Stimulated activated naive CD8-positive, alpha-beta T cell treated with anti-CD3 and anti-CD28 coated beads, Interleukin-15, amount 100 ng/mL, for 72 hours (primary cell): ENCODE data around the gene RASSF3.
A peak's percentile ranks its signal among the peaks of the same experiment; 100 is the strongest.
"Not testable (repeated sequence)": the region's sequence is repeated elsewhere in the genome, so short reads cannot be mapped to it uniquely, and the experiment has no call there.

Source experiments
- ATAC-seq: fragments of 150-1000 bp; cut with Tn5 transposase; 2 replicates; pipeline ENCODE4 v1.10.0; 2021; ENCODE audit warnings: mild to moderate bottlenecking, moderate library complexity
- DNase-seq, 2 donors: peaks; one replicate each; pipeline ENCODE4 v3.0.0; 2021 to 2022
- H3K27ac Mint-ChIP-seq, 2 donors: one replicate each; pipeline ENCODE4 v1.8.0; 2022; ENCODE audit warnings: mild to moderate bottlenecking in 2 of 2, mixed read lengths in 2 of 2, moderate library complexity in 2 of 2
- H3K27me3 Mint-ChIP-seq: one replicate; pipeline ENCODE4 v1.8.0; 2022; ENCODE audit warnings: mixed read lengths
- H3K4me1 Mint-ChIP-seq: one replicate; pipeline ENCODE4 v1.8.0; 2022; ENCODE audit warnings: mild to moderate bottlenecking, mixed read lengths
- H3K4me3 Mint-ChIP-seq, 2 donors: one replicate each; pipeline ENCODE4 v1.8.0; 2022; ENCODE audit warnings: mild to moderate bottlenecking in 2 of 2, mixed read lengths in 2 of 2, moderate library complexity in 1 of 2
- H3K9me3 Mint-ChIP-seq, 2 donors: one replicate each; pipeline ENCODE4 v1.8.0; 2022; ENCODE audit warnings: mixed read lengths in 2 of 2

RASSF3 gene

DNA sequence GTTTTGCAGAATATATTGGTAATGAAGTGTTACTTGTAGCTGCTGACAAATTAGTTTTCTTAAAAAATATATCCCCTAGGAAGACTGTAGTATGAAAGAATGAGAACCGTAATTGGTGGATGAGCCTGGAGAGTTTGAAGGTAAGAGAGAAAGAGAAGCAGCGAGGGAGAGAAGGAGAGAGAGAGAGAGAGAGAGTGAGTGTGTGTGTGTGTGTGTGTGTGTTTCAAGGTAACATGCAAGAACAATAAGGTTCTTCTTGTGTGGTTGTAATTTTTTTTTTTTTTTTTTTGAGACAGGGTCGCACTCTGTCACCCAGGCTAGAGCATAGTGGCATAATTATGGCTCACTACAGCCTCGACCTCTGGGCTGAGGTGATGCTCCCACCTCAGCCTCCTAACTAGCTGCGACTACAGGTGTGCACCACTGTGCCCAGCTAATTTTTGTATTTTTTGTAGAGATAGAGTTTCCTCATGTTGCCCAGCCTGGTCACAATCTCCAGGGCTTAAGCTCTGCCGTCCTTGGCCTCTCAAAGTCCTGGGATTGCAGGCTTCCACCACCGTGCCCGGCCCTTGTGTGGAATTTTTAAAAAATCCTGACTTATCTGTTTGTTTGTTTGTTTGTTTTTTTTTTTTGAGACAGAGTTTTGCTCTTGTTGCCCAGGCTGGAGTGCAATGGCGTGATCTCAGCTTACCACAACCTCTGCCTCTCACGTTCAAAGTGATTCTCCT is 73.7 kb downstream of the RASSF3 start:
- peaks cover 86% of the 10 kb centered on the region for H3K4me1 Mint-ChIP-seq
- DNase-seq, result no peak
- ATAC-seq, result no peak
- H3K27ac Mint-ChIP-seq, result peak overlapping the region; percentile 65 to 96
- H3K27me3 Mint-ChIP-seq, result no peaks in the 10 kb centered on the region
- H3K4me3 Mint-ChIP-seq, result peak overlapping the region; percentile 62 to 81
- H3K9me3 Mint-ChIP-seq, result peaks cover 0 to 9% of the 10 kb centered on the region in 2 donors

GRCh38 chr12:64685050-64685449 is 74.8 kb downstream of the RASSF3 start:
- DNase-seq (no peak), ATAC-seq (no peak)
- no peaks in the 10 kb centered on the region for H3K27me3 Mint-ChIP-seq
- peaks cover 0 to 9% of the 10 kb centered on the region in 2 donors for H3K9me3 Mint-ChIP-seq
- H3K4me3 Mint-ChIP-seq, result peak overlapping the region in 1 of 2 donors; percentile 3
- peaks cover 78% of the 10 kb centered on the region for H3K4me1 Mint-ChIP-seq
- peak overlapping the region; percentile 80 to 96 for H3K27ac Mint-ChIP-seq

DNA sequence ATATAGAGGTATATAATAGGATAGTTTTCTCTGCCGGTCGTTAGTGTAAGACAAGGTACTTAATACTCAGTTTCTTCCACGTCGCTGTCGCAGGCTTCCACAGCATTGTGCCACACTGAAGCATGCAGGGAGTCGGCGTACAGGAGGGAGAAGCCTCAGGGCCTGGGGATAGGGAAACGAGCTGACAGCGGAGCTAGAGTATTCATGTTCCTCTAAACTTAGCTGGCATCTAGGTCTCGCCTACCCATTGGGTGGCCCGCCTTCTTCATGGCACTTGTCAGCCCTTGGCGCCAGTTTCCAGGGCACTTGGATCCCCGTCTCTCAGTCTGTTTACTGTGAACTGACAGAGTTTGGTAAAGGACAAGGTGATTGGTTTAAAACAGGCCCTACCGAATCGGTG is 75.3 kb downstream of the RASSF3 start:
- Mint-ChIP-seq H3K27ac (peak overlapping the region in 1 of 2 donors; percentile 96), H3K27me3 (no peaks in the 10 kb centered on the region), H3K9me3 (peaks cover 0 to 9% of the 10 kb centered on the region in 2 donors), H3K4me1 (peaks cover 73% of the 10 kb centered on the region), H3K4me3 (peak overlapping the region in 1 of 2 donors; percentile 3)
- ATAC-seq, result no peak
- no peak for DNase-seq

GRCh38 chr12:64687816-64688215 is 77.5 kb downstream of the RASSF3 start:
- Mint-ChIP-seq H3K9me3 (peaks cover 0 to 9% of the 10 kb centered on the region in 2 donors), H3K27me3 (no peaks in the 10 kb centered on the region), H3K4me1 (peaks cover 68% of the 10 kb centered on the region), H3K27ac (peak overlapping the region; percentile 75 to 94), H3K4me3 (peak overlapping the region; percentile 45 to 66)
- ATAC-seq (peak; percentile 41), DNase-seq (no peak)

GRCh38 chr12:64688219-64688618 is 77.9 kb downstream of the RASSF3 start:
- Mint-ChIP-seq H3K9me3 (peaks cover 0 to 9% of the 10 kb centered on the region in 2 donors), H3K4me1 (peaks cover 64% of the 10 kb centered on the region), H3K27me3 (no peaks in the 10 kb centered on the region), H3K4me3 (peak overlapping the region; percentile 45 to 66), H3K27ac (peak overlapping the region; percentile 75 to 94)
- DNase-seq (no peak), ATAC-seq (no peak)

- ATAC-seq, result no peak
- H3K27me3 Mint-ChIP-seq, result no peaks in the 10 kb centered on the region
- H3K9me3 Mint-ChIP-seq, result peaks cover 0 to 6% of the 10 kb centered on the region in 2 donors
- DNase-seq, result no peak
- H3K4me3 Mint-ChIP-seq, result peak overlapping the region; percentile 45 to 66
- peak overlapping the region in 1 of 2 donors; percentile 41 for H3K27ac Mint-ChIP-seq
- peaks cover 61% of the 10 kb centered on the region for H3K4me1 Mint-ChIP-seq
These were observed 78.4 kb downstream of the RASSF3 start for GRCh38 chr12:64688715-64689114.

- not testable (repeated sequence) for DNase-seq, H3K9me3 Mint-ChIP-seq, H3K4me3 Mint-ChIP-seq, H3K27me3 Mint-ChIP-seq, ATAC-seq
- peaks cover 61% of the 10 kb centered on the region for H3K4me1 Mint-ChIP-seq
- H3K27ac Mint-ChIP-seq, result peak overlapping the region in 1 of 2 donors; percentile 81
These were observed 79.9 kb downstream of the RASSF3 start for GRCh38 chr12:64690236-64690635.

DNA sequence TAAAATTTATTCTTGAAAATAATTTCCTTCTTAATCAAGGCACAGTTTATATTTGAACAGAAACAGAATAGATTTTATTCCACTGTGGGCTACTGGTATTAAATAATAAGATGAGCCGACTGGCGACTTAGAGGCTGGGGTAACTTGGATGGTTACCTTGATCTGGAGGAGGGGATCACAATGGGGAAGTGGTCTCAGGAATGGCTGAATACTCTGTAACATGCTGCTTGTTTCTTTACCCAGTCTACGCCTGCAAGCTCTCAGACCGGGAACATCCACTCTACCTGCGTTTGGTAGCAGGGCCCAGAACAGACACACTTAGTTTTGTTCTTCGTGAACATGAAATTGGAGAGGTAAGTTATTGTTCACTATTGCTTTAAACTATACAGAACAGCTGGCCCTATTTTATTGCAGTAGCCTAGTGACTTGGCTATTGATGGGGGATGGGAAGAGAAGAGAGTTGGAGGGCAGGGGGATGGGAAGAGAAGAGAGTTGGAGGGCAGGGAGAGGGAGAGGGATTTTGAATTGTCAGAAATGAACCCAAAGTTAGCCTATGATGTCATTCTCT is 81.0 kb downstream of the RASSF3 start:
- Mint-ChIP-seq H3K27ac (peak overlapping the region in 1 of 2 donors; percentile 23), H3K9me3 (no peaks in the 10 kb centered on the region), H3K4me1 (peaks cover 62% of the 10 kb centered on the region), H3K27me3 (no peaks in the 10 kb centered on the region), H3K4me3 (peak overlapping the region in 1 of 2 donors; percentile 4)
- ATAC-seq, result no peak
- DNase-seq, result no peak

GRCh38 chr12:64691795-64692583 is 81.7 kb downstream of the RASSF3 start:
- Mint-ChIP-seq H3K4me1 (peaks cover 68% of the 10 kb centered on the region), H3K27ac (peak overlapping the region in 1 of 2 donors; percentile 70), H3K27me3 (no peaks in the 10 kb centered on the region), H3K4me3 (no peak overlapping the region), H3K9me3 (no peaks in the 10 kb centered on the region)
- DNase-seq, result no peak
- ATAC-seq, result no peak

DNA sequence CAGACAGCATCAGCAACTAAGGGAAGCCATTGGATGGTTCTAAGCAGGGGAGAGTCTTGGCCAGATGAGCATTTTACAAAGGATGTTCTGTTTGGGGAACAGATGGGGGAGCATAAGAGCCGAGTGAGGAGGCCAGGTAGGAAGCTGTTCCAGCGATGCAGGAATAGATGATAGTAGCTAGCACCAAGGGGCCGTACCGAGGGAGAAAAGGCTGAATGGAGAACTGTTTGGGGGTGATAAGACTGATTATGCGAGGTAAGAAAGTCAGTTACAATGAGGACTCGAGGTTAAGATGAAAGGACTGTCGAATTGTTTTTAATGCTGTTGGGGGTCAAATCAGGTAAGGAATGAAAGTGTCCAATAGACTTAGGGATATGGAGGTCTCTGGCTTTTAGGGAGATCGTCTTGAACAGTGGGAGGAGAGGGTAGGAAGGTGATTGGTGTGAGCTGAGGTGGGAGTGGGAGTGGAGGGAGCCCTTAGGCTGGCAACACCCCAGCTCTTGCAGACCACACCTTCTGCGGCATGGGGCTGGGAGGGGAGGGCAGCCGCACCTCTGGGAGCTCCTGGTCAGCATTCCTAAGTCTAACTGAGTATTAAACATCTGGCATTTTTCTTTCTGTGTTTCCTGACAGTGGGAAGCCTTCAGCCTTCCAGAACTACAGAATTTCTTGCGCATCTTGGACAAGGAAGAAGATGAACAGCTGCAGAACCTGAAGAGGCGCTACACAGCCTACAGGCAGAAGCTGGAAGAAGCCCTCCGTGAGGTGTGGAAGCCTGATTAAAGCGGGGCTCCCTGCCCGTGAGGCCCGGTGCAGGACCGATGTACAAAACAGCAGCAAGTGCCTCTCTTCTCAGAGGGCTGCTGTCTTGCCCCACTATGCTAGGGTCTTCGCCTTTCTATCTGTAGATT is 84.1 kb downstream of the RASSF3 start:
- no peak overlapping the region for H3K4me3 Mint-ChIP-seq
- H3K9me3 Mint-ChIP-seq, result no peaks in the 10 kb centered on the region

GRCh38 chr12:64695550-64695949 is 85.3 kb downstream of the RASSF3 start:
- Mint-ChIP-seq H3K4me1 (peaks cover 68% of the 10 kb centered on the region), H3K27me3 (no peaks in the 10 kb centered on the region), H3K4me3 (no peak overlapping the region), H3K27ac (no peak overlapping the region), H3K9me3 (no peaks in the 10 kb centered on the region)
- ATAC-seq, result no peak
- no peak for DNase-seq

More for the DNA sequence above, 84.1 kb downstream of the RASSF3 start:
- H3K4me1 Mint-ChIP-seq, result peaks cover 59% of the 10 kb centered on the region
- peak overlapping the region; percentile 10 to 24 for H3K27ac Mint-ChIP-seq
- no peaks in the 10 kb centered on the region for H3K27me3 Mint-ChIP-seq
- ATAC-seq (peak; percentile 24), DNase-seq (no peak)

- no peak for ATAC-seq
- Mint-ChIP-seq H3K4me3 (no peak overlapping the region), H3K9me3 (no peaks in the 10 kb centered on the region), H3K4me1 (peaks cover 73% of the 10 kb centered on the region), H3K27ac (no peak overlapping the region), H3K27me3 (no peaks in the 10 kb centered on the region)
- DNase-seq, result no peak
These were observed 85.9 kb downstream of the RASSF3 start for GRCh38 chr12:64696080-64696741.

DNA sequence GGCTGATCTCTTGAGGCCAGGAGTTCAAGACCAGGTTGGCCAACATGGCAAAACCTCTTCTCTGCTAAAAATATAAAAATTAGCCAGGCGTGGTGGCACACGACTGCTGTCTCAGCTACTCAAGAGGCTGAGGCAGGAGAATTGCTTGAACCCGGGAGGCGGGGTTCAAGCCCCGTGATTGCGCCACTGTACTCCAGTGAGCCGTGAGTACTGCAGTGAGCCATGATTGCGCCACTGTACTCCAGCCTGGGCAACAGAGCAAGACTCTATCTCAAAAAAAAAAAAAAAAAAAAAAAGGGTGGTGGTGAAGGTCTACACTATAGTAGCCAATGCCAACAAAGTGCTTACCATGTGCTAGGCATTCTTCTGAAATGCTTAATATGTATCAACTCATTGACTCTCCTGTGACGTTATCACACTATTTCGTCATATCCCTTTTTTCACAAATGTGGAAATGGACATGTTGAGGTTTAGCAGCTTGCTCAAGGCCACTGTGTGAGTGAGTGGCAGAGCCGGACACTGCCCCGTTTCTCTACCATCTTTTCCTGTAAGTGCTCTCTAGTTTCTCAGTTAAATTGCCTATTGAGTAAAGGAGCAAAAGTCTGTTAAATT is 89.3 kb downstream of the RASSF3 start:
- H3K27ac Mint-ChIP-seq, result no peak overlapping the region
- H3K9me3 Mint-ChIP-seq, result no peaks in the 10 kb centered on the region

GRCh38 chr12:64700532-64700931 is 90.2 kb downstream of the RASSF3 start:
- Mint-ChIP-seq H3K27ac (peak overlapping the region in 1 of 2 donors; percentile 93), H3K27me3 (no peaks in the 10 kb centered on the region), H3K9me3 (no peaks in the 10 kb centered on the region), H3K4me3 (peak overlapping the region; percentile 64 to 65), H3K4me1 (peaks cover 52% of the 10 kb centered on the region)
- ATAC-seq (peak; percentile 67), DNase-seq (no peak)

More for the DNA sequence above, 89.3 kb downstream of the RASSF3 start:
- H3K4me1 Mint-ChIP-seq, result peaks cover 61% of the 10 kb centered on the region
- no peak for DNase-seq
- H3K4me3 Mint-ChIP-seq, result no peak overlapping the region
- no peak for ATAC-seq
- H3K27me3 Mint-ChIP-seq, result no peaks in the 10 kb centered on the region
